Measurements from ENCODE around the gene PLEKHM1.
"Not testable (repeated sequence)": the region's sequence is repeated elsewhere in the genome, so short reads cannot be mapped to it uniquely, and the experiment has no call there.

Gene PLEKHM1

GRCh38 chr17:45461524-45462327, 28.8 kb downstream of the PLEKHM1 start:
- not testable (repeated sequence) for DNase-seq (ENCODE audit: low spot score)

GRCh38 chr17:45460422-45460821, 30.1 kb downstream of the PLEKHM1 start:
- not testable (repeated sequence) for DNase-seq (ENCODE audit: low spot score)

GRCh38 chr17:45454341-45454740, 36.2 kb downstream of the PLEKHM1 start:
- not testable (repeated sequence) for DNase-seq (ENCODE audit: low spot score)

GRCh38 chr17:45453731-45454130, 36.8 kb downstream of the PLEKHM1 start:
- DNase-seq (ENCODE audit: low spot score), result not testable (repeated sequence)

- DNase-seq (ENCODE audit: low spot score), result not testable (repeated sequence)
These were observed 37.3 kb downstream of the PLEKHM1 start for GRCh38 chr17:45453225-45453534.

GRCh38 chr17:45452329-45453224, 37.9 kb downstream of the PLEKHM1 start:
- DNase-seq (ENCODE audit: low spot score), result not testable (repeated sequence)

- DNase-seq (ENCODE audit: low spot score), result not testable (repeated sequence)
These were observed 38.9 kb downstream of the PLEKHM1 start for GRCh38 chr17:45451660-45452059.

- DNase-seq (ENCODE audit: low spot score), result peak; percentile 61
These were observed 39.4 kb downstream of the PLEKHM1 start for GRCh38 chr17:45451131-45451530.

- not testable (repeated sequence) for DNase-seq (ENCODE audit: low spot score)
These were observed 40.7 kb downstream of the PLEKHM1 start for GRCh38 chr17:45449708-45450329.

GRCh38 chr17:45449260-45449659, 41.3 kb downstream of the PLEKHM1 start:
- not testable (repeated sequence) for DNase-seq (ENCODE audit: low spot score)

GRCh38 chr17:45448483-45448882, 42.0 kb downstream of the PLEKHM1 start:
- not testable (repeated sequence) for DNase-seq (ENCODE audit: low spot score)

GRCh38 chr17:45448066-45448465, 42.5 kb downstream of the PLEKHM1 start:
- DNase-seq (ENCODE audit: low spot score), result not testable (repeated sequence)

- not testable (repeated sequence) for DNase-seq (ENCODE audit: low spot score)
These were observed 42.9 kb downstream of the PLEKHM1 start for GRCh38 chr17:45447650-45448049.

- not testable (repeated sequence) for DNase-seq (ENCODE audit: low spot score)
These were observed 43.5 kb downstream of the PLEKHM1 start for GRCh38 chr17:45446872-45447625.

GRCh38 chr17:45445901-45446743, 44.4 kb downstream of the PLEKHM1 start:
- DNase-seq (ENCODE audit: low spot score), result not testable (repeated sequence)

- not testable (repeated sequence) for DNase-seq (ENCODE audit: low spot score)
These were observed 45.4 kb downstream of the PLEKHM1 start for GRCh38 chr17:45444856-45445820.

- not testable (repeated sequence) for DNase-seq (ENCODE audit: low spot score)
These were observed 46.2 kb downstream of the PLEKHM1 start for GRCh38 chr17:45444301-45444700.

- not testable (repeated sequence) for DNase-seq (ENCODE audit: low spot score)
These were observed 46.9 kb downstream of the PLEKHM1 start for GRCh38 chr17:45443371-45444260.
